ENCODE data around the gene COPS6.

The COPS6 gene

DNA sequence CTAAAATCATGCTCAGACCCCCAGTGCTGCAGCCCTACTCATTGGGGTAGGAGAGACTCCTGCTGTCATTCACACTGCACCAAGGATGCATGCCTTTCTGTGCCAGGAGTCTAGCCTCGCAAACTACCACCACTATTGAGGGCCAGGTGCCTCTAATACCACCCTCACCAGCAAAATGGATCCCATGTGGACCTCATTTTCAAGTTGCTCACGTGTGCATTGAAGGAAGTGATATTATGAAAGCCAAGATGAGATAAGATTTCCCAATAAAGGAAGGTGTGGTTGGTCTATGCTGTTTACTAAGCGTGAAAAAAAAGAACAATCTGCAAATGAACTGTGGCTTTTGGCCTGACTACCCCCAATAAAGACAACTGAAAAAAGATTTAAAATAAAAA, 52.8 kb downstream of the COPS6 start:
- TF ChIP-seq, protein P1, sequence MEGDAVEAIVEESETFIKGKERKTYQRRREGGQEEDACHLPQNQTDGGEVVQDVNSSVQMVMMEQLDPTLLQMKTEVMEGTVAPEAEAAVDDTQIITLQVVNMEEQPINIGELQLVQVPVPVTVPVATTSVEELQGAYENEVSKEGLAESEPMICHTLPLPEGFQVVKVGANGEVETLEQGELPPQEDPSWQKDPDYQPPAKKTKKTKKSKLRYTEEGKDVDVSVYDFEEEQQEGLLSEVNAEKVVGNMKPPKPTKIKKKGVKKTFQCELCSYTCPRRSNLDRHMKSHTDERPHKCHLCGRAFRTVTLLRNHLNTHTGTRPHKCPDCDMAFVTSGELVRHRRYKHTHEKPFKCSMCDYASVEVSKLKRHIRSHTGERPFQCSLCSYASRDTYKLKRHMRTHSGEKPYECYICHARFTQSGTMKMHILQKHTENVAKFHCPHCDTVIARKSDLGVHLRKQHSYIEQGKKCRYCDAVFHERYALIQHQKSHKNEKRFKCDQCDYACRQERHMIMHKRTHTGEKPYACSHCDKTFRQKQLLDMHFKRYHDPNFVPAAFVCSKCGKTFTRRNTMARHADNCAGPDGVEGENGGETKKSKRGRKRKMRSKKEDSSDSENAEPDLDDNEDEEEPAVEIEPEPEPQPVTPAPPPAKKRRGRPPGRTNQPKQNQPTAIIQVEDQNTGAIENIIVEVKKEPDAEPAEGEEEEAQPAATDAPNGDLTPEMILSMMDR (IDR thresholded peaks at IDR 0.05; ENCODE audit: borderline replicate concordance, control extremely low read depth, extremely low read depth, insufficient read depth, missing control alignments): no peak
- in situ Hi-C loops (cut with MboI; ENCODE audit: low sequenced_read_pairs, unreplicated experiment): no loop called here
- no peak for DNase-seq (ENCODE audit: low spot score)

Measured in GM13976 (cell line).